Measurements from ENCODE around the gene SYNPO2.
"Not testable (repeated sequence)": the region's sequence is repeated elsewhere in the genome, so short reads cannot be mapped to it uniquely, and the experiment has no call there.

Gene SYNPO2

GRCh38 chr4:119037709-119038108 lies 149.1 kb downstream of the SYNPO2 start:
- no peak for FAIRE-seq

GRCh38 chr4:119038116-119038841 lies 149.6 kb downstream of the SYNPO2 start:
- no peak for FAIRE-seq

- no peak for FAIRE-seq
Observed at GRCh38 chr4:119039160-119039559, 150.5 kb downstream of the SYNPO2 start.

GRCh38 chr4:119039779-119040178 lies 151.1 kb downstream of the SYNPO2 start:
- no peak for FAIRE-seq

GRCh38 chr4:119040261-119040660 lies 151.6 kb downstream of the SYNPO2 start:
- peak; percentile 53 for FAIRE-seq

GRCh38 chr4:119040694-119041185 lies 152.1 kb downstream of the SYNPO2 start:
- FAIRE-seq, result no peak

GRCh38 chr4:119041396-119041795 lies 152.7 kb downstream of the SYNPO2 start:
- FAIRE-seq, result no peak

- FAIRE-seq, result peak; percentile 65
Observed at GRCh38 chr4:119041951-119042560, 153.4 kb downstream of the SYNPO2 start.

- FAIRE-seq, result no peak
Observed at GRCh38 chr4:119046263-119046662, 157.6 kb downstream of the SYNPO2 start.

- not testable (repeated sequence) for FAIRE-seq
Observed at GRCh38 chr4:119047059-119047458, 158.4 kb downstream of the SYNPO2 start.

GRCh38 chr4:119048446-119048845 lies 159.8 kb downstream of the SYNPO2 start:
- FAIRE-seq, result no peak

- no peak for FAIRE-seq
Observed at GRCh38 chr4:119049342-119049741, 160.7 kb downstream of the SYNPO2 start.

GRCh38 chr4:119050527-119051090 lies 162.0 kb downstream of the SYNPO2 start:
- no peak for FAIRE-seq

- no peak for FAIRE-seq
Observed at GRCh38 chr4:119053245-119053644, 164.6 kb downstream of the SYNPO2 start.

GRCh38 chr4:119053997-119054396 lies 165.3 kb downstream of the SYNPO2 start:
- FAIRE-seq, result no peak

- FAIRE-seq, result no peak
Observed at GRCh38 chr4:119057417-119057816, 168.8 kb downstream of the SYNPO2 start.

GRCh38 chr4:119059221-119059620 lies 170.6 kb downstream of the SYNPO2 start:
- no peak for FAIRE-seq

- not testable (repeated sequence) for FAIRE-seq
Observed at GRCh38 chr4:119067125-119067524, 178.5 kb downstream of the SYNPO2 start.

- not testable (repeated sequence) for FAIRE-seq
Observed at GRCh38 chr4:119067670-119068360, 179.2 kb downstream of the SYNPO2 start.

- no peak for FAIRE-seq
Observed at GRCh38 chr4:119068529-119068962, 179.9 kb downstream of the SYNPO2 start.

- no peak for FAIRE-seq
Observed at GRCh38 chr4:119070301-119070700, 181.6 kb downstream of the SYNPO2 start.

GRCh38 chr4:119080721-119081541 lies 192.3 kb downstream of the SYNPO2 start:
- FAIRE-seq, result peak; percentile 94

GRCh38 chr4:119081542-119081859 lies 192.8 kb downstream of the SYNPO2 start:
- no peak for FAIRE-seq
